SH-SY5Y (cell line): Measurements from ENCODE around the gene HAAO.

Source experiments
- GATA2 ChIP-seq: IDR thresholded peaks from 2 replicates; pipeline ENCODE4 v1.6.1; 2011; ENCODE audit warnings: mild to moderate bottlenecking, low read depth, low read length
- GATA3 ChIP-seq: IDR thresholded peaks from 2 replicates; pipeline ENCODE4 v1.6.1; 2011; ENCODE audit warnings: low read depth, mild to moderate bottlenecking, low read length, moderate library complexity

HAAO gene

DNA sequence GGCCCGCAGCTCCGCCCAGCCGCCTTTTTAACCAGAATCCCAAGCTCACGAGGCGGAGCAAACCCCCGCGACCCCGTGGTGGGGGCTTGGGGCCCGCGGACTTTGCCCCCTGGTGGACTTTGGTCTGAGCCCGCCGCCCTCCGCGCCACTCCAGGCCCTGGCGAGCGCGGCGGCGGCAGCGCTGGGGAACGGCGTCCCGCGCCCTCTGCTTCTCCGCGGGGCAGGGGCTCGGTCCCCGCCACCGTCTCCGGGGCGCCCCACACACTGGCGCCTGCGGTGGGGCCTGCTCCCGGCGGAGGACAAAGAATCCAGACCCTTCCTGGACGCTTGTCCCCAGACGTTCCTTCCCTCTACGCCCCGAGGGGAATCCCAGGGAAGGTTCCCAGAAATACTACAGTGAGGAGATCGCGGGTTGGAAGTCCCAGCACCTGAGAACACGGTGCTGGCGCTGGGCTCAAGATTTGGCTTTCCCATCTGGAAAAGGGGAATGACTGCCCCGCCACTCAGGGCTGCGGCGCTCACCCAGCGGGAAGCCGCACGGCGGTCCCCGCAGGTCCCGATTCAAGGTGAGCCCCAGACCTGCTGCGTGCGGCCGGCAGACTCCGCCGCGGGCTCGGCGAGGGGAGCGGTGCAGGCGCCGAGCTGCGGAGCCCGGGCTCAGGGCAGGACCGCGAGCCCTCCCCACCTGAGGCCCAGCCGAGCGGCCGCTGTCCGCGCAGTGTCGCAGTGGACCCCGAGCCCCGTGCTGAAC is at the start of gene HAAO:
HAAO (minus strand) TSS at position 1 of the 751 bp plus-strand sequence. CDS start 47 bp downstream, outside the sequence.
- TF ChIP-seq GATA3 (no peak), GATA2 (no peak)

DNA sequence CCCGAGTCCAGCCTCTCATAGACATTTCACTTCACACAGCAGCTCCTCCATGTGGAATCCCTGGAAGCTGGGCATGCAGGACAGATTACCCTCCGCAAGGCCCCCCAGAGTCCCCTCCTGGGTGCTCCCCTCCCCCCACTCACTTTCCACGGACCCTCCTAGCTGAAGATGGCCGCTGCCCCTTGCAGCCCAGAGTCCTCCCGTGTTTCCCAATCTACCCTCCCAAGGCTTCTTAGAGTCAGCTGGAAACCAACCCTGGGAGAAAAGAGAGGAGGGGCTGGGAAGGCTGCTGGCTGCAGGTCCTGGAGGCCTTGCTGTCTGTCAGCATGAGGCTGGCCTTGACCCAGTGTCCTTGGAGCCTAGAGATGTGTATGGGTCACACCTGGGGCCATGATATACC is 49.0 kb upstream of the HAAO start:
- TF ChIP-seq GATA2 (no peak), GATA3 (no peak)

DNA sequence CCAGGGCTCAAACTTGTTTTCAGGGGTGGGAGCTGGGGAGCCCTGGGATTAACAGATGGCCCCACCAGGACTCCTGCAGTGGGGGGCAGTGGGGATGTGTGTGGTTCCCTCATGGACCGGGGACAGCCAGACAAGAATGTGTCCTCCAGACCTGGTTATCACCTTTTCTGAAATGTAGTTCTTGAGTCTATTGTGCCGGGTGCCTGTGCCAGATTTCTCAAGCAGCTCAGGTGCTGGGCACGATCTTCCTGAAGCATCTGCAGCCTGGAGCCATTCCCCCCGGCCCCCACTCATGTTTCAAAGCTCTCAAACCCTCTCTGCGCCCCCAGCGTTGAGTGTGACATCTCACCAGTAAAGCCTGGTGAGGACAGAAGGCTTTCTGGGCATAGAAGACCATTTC is 48.4 kb upstream of the HAAO start:
- no peak for TF ChIP-seq GATA3
- no peak for TF ChIP-seq GATA2

- TF ChIP-seq GATA3 (no peak), GATA2 (no peak)
These were observed 47.6 kb upstream of the HAAO start for GRCh38 chr2:42839809-42840501.

DNA sequence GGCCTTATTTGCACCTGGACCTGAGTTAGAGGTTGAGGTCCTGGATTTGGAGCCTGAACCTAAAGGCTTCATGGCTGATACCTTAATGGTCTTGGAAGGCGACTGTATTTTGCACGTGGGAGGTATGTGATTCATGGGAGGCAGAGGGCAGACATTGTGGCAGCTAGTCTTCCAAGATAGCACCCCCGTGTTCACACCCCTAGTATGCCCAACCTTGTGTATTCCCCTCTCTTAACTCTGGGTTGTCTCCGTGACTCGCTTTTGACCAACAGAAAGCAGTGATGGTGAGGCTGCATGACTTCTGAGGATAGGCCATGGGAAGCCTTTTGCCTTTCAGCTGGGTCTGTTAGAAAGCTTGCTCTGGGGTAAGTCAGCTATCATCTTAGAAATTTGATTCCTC is 45.8 kb upstream of the HAAO start:
- TF ChIP-seq GATA2 (no peak), GATA3 (no peak)

- TF ChIP-seq GATA2 (no peak), GATA3 (no peak)
These were observed 43.4 kb upstream of the HAAO start for GRCh38 chr2:42835577-42836371.

GRCh38 chr2:42834161-42834560 is 41.8 kb upstream of the HAAO start:
- TF ChIP-seq GATA2 (no peak), GATA3 (no peak)

- TF ChIP-seq GATA3 (no peak), GATA2 (no peak)
These were observed 39.9 kb upstream of the HAAO start for GRCh38 chr2:42832289-42832634.

- no peak for TF ChIP-seq GATA3
These were observed 38.7 kb upstream of the HAAO start for GRCh38 chr2:42830922-42831574.

- TF ChIP-seq GATA2 (no peak), GATA3 (no peak)
These were observed 37.5 kb upstream of the HAAO start for GRCh38 chr2:42829671-42830440.

GRCh38 chr2:42828487-42829425 is 36.4 kb upstream of the HAAO start:
- no peak for TF ChIP-seq GATA2
- TF ChIP-seq GATA3, result no peak

DNA sequence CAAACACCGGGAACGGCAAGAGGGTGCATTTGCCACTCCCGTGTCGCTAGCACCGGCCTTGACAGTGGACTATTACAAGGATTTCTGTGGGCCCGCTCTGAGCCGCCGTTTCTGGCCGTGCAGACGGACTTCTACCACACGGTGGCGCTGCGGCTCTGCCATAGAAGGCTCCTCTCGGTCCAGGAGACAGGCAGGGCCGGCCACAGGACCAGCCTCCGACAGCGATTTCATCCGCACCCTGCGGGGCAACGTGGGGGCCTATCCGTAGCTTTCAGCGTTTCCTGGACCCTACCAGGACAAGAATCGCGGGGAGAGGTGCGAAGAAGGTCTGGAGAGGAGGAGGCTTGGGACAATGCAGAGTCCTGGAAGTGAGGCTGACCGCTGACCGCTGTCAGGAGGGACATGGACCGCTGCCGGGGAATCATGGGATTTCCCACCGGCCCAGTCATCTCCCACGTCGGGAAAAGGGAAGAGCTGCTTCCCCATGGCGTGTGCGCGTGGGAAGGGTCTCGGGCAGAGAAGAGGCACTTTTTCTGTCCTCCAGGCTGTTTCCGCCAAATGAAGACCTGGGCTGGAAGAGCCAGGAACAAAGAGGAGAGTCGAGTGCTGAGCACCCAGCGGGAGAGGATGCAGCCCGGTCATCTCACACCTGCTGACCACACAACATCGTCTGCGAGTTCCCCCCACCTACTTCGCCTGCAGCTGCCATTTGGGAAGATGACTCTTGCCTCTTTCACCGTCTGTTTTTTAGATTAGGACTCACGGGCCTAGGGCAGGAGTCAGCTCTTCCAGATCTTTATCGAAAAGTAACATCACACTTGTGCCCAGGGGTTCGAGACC is 35.5 kb upstream of the HAAO start:
- TF ChIP-seq GATA3 (no peak), GATA2 (no peak)
